ENCODE data around the gene MPZL1. TPM values are rescaled to one million over a fixed set of nuclear protein-coding genes. Genes with fewer than 3 reads are reported as not detected.
"Not testable (repeated sequence)": the region's sequence is repeated elsewhere in the genome, so short reads cannot be mapped to it uniquely, and the experiment has no call there.

MPZL1 gene
- total RNA-seq, 1 donor from 2014 or later: 132 TPM

- no peak for DNase-seq (ENCODE audit: low spot score)
These were observed 2.7 kb upstream of the MPZL1 start for GRCh38 chr1:167718914-167719691.

- not testable (repeated sequence) for DNase-seq (ENCODE audit: low spot score)
These were observed 1.9 kb upstream of the MPZL1 start for GRCh38 chr1:167719715-167720421.

- no peak for DNase-seq (ENCODE audit: low spot score)
These were observed 691 bp upstream of the MPZL1 start for GRCh38 chr1:167720965-167721616.

- no peak for DNase-seq (ENCODE audit: low spot score)
These were observed 529 bp downstream of the MPZL1 start for GRCh38 chr1:167722152-167722869.

- no peak for DNase-seq (ENCODE audit: low spot score)
These were observed 1.1 kb downstream of the MPZL1 start for GRCh38 chr1:167722870-167723251.

DNA sequence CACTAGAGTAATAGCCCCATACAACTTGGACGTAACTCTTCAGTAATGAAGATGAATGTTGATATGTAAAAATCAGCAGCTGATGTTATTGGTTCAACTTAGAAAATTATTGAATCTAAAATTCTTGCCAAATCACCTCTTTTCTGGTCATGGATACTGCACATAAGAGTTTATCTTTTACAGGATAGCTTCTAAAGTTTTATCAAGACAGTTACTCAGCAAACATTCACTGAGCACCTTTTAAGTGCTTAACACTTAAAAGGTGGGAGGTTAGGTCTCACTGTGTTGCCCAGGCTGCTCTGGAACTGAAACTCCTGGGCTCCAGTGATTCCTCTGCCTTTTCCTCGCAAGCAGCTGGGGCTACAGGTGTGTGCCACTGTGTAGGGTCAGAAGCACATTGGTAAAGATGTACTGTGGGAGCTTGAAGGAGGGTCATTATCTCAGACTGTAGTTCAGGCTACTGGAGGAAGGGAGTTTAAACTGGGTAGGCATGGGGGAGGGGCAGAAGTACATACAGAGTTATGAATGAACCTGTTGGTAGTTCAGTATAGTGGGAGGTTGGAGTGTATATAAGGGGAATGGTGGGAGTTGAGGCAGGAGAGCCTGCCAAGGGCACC, 2.0 kb downstream of the MPZL1 start:
- no peak for DNase-seq (ENCODE audit: low spot score)

GRCh38 chr1:167726008-167726407, 4.2 kb downstream of the MPZL1 start:
- no peak for DNase-seq (ENCODE audit: low spot score)

DNA sequence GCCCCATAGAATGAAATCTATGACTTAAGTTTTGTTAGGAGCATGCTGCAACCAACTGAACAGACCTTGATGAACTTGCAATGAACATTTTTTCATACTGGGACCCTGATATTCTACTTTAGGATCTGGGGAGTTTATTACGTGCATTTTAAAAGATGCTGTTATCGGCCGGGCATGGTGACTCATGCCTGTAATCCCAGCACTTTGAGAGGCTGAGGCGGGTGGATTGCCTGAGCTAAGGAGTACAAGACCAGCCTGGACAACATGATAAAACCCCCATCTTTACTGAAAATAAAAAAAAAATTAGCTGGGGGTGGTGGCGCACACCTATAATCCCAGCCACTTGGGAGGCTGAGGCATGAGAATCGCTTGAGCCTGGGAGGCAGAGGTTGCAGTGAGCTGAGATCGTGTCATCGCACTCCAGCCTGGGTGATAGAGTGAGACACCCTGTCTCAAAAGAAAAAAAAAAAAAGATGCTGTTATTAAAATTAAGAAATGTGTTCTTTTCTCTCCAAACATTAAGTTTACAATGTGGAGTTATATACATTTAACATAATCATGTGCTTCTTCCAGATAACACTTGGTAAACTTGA, 7.1 kb downstream of the MPZL1 start:
- no peak for DNase-seq (ENCODE audit: low spot score)

DNA sequence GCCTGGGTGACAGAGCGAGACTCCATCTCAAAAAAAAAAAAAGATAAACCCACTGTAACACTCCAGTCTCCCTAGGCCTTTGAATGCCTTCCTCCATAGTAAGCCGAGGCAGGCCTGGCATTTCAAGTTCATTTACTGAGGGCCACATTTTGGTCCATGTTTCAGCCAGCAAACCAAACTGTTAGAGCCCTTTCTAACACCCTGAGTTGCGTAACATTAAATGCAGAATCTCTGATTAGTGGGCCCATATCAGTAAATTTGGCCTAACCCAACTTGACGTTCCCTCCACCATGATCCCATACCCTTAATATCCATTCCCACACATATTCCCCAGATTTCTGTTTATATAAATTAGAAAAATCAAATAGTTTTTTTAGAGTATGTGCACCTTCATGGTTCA, 12.4 kb downstream of the MPZL1 start:
- DNase-seq (ENCODE audit: low spot score): no peak

GRCh38 chr1:167734841-167735240, 13.1 kb downstream of the MPZL1 start:
- DNase-seq (ENCODE audit: low spot score): no peak

DNA sequence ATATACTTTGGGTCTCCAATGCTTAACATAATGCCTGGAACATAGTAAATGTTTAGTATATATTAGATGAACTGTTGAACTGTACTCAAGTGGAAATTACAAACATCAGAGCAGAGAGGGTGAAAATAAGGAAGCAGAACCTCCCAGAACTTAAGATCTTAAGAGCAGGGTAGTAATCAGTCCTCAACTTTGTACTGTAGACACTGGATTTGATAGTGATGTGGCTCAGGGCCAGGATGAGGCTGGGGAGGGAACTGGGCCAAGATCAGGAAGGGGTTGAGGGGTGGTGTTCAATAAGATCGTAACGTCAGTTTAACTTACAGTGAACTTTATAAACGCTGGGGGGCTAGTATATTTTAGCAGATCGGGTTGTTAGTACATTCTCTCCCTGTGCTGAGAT, 15.4 kb downstream of the MPZL1 start:
- DNase-seq (ENCODE audit: low spot score): no peak

DNA sequence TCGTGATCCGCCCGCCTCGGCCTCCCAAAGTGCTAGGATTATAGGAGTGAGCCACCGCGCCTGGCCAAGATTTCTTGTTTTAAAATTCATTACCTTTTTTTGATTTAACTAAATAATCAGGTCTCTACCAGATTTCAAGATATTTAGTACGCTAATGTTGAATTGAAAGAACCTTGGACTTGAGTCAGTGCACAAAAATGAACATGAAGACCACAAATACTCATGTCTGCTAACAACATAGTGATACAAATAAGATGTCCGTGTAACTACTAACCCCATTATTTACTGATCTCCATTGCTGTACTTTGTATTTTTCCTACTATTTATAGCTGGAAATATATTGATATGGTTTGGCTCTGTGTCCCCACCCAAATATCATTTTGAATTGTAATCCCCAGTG, 16.4 kb downstream of the MPZL1 start:
- DNase-seq (ENCODE audit: low spot score): no peak

DNA sequence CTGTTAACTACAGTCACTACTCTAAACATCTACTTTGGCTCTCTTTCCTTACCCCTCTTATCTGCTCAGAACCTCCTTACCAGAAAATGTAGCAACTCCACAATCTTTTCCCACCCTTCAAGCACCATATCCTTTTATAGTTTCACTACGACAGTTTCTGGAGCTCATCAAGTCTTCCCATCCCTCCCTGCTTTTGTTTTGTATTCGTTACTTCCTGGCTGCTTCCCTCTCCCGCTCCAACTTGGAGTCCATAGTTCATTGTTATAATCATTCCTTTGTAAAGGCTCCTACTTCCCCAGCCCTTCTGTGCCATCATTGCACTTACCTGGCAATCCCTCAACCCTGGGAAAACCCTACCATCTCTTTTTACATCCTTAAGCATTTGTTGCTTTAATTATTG, 18.0 kb downstream of the MPZL1 start:
- no peak for DNase-seq (ENCODE audit: low spot score)

- not testable (repeated sequence) for DNase-seq (ENCODE audit: low spot score)
These were observed 19.3 kb downstream of the MPZL1 start for GRCh38 chr1:167741103-167741502.

DNA sequence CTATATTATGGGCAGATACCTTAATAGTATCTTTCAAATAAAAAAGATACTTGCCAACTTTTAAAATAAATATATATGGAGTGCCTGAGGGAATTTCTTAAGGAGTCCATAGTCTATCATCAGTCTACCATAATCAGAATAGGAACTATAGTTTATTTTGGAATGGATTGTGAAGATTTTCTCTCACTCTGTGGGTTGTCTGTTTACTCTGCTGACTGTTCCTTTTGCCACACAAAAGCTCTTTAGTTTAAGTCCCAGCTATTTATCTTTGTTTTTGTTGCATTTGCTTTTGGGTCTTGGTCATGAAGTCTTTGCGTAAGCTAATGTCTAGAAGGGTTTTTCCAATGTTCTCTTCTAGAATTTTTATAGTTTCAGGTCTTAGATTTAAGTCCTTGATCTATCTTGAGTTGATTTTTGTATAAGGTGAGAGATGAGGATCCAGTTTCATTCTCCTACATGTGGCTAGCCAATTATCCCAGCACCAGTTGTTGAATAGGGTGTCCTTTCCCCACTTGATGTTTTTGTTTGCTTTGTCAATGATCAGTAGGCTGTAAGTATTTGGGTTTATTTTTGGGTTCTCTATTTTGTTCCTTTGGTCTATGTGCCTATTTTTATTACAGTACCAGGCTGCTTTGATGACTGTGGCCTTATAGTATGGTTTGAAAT, 20.7 kb downstream of the MPZL1 start:
- not testable (repeated sequence) for DNase-seq (ENCODE audit: low spot score)

GRCh38 chr1:167744901-167745300, 23.1 kb downstream of the MPZL1 start:
- no peak for DNase-seq (ENCODE audit: low spot score)

DNA sequence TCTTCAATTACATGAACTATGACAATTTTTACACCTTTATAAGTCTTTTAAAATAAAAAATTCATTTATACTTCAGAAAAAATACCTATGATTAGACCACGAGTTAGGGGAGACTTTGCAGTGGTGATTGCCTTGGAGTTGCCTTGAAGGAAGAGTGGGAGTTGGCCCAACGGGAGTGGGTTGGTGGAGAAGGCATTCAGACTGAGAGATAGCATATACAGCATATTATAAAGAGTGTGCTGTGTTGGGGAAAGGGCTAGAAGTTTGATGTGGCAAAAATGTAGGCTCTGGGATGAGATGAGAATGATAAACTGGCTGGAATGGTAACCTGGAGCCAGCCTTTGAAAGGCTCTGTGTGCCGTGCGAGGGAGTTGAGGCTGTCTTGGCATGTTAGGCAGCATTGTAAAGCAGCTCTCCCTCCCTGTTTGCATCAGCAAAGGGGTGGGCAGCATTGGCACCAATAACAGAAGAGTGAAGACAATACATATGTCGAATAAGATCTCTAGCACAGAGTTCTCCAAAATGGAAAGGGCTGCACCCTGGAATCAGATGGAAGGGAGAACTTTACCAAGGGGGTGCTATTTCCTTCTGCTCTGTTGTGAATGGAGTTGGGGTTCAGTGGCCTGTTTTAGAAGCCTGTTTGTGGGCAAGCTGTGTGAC, 24.4 kb downstream of the MPZL1 start:
- no peak for DNase-seq (ENCODE audit: low spot score)

DNA sequence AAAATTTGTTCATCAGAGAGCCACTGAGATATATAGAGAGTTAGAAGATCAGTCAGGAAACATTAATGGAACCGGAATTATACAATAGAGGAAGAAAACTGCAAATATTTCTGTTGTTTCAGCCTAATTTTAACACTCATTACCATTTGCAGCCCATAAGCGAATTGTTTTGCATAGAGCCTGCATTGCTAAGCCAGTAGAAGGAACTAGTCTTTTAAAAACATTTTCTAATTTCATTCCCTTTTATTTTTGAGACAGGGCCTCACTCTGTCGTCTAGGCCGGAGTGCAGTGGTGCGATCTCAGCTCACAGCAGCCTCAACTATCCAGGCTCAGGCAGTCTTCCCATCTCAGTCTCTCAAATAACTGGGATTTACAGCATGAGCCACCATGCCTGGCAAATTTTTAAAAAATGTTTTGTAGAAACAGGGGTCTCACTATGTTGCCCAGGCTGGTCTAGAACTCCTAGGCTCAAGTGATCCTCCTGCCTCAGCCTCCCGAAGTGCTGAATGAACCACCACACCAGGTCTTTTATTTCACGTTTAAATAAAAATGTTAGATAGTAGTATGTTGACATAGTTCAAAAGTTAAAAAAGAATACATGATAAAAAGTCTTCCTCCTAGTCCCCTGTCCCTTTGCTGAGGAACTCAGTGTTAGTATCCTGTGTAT, 25.3 kb downstream of the MPZL1 start:
- no peak for DNase-seq (ENCODE audit: low spot score)

- DNase-seq (ENCODE audit: low spot score): no peak
These were observed 26.2 kb downstream of the MPZL1 start for GRCh38 chr1:167747988-167748387.
